A673 (cell line): ENCODE results near the gene ASB8. TPM values are rescaled to one million over a fixed set of nuclear protein-coding genes. Genes with fewer than 3 reads are reported as not detected.

Experiments used
- BruUV-seq: library from RNA; stranded (reverse); fragments of 400-500 nt; replicated peaks from 2 replicates; lab custom pipeline; 2021; lab: Mats Ljungman, UMichigan
- CTCF ChIA-PET: fragments of 300-600 bp; sonication (Branson Sonifier 250); formaldehyde crosslinking; loops from one replicate; lab custom pipeline; 2022; ENCODE audit warnings: antibody characterized with exemption; lab: Charles Lee
- POLR2A ChIA-PET: fragments of 300-600 bp; sonication (Branson Sonifier 250); formaldehyde crosslinking; loops from one replicate; lab custom pipeline; 2022; ENCODE audit warnings: antibody characterized with exemption; ENCODE audit not compliant: low non-redundant PET; lab: Charles Lee
- DNase-seq: peaks from one replicate; pipeline ENCODE4 v3.0.0-alpha.2; 2015; ENCODE audit warnings: low spot score
- H3K27ac ChIP-seq: fragments of 200-600 bp; sonication (generic); 2 replicates; pipeline ENCODE4 v1.5.1; 2016; ENCODE audit warnings: mixed run types, low read depth, mild to moderate bottlenecking, mixed read lengths, antibody characterized with exemption, low read length; ENCODE audit not compliant: poor library complexity, severe bottlenecking
- H3K27me3 ChIP-seq: fragments of 200-600 bp; sonication (generic); replicated peaks from 2 replicates; pipeline ENCODE4 v1.6.1; 2017; ENCODE audit warnings: mixed run types, low read depth, mild to moderate bottlenecking, mixed read lengths, antibody characterized with exemption, low read length; ENCODE audit not compliant: insufficient read depth, poor library complexity
- H3K36me3 ChIP-seq: fragments of 200-600 bp; sonication (generic); 2 replicates; pipeline ENCODE4 v1.6.1; 2016; ENCODE audit warnings: mixed run types, mild to moderate bottlenecking, mixed read lengths, antibody characterized with exemption, low read length; ENCODE audit not compliant: insufficient read depth, poor library complexity, severe bottlenecking
- H3K4me1 ChIP-seq: fragments of 200-600 bp; sonication (generic); 2 replicates; pipeline ENCODE4 v1.6.1; 2017; ENCODE audit warnings: mixed run types, mild to moderate bottlenecking, mixed read lengths, antibody characterized with exemption, low read length; ENCODE audit not compliant: insufficient read depth, poor library complexity, severe bottlenecking
- H3K4me3 ChIP-seq: fragments of 200-600 bp; sonication (generic); 2 replicates; pipeline ENCODE4 v1.5.1; 2016; ENCODE audit warnings: low read depth, mixed run types, mild to moderate bottlenecking, mixed read lengths, low read length; ENCODE audit not compliant: poor library complexity, severe bottlenecking
- H3K9me3 ChIP-seq: fragments of 200-600 bp; sonication (generic); 2 replicates; pipeline ENCODE4 v1.6.1; 2016; ENCODE audit warnings: mixed run types, low read depth, mild to moderate bottlenecking, mixed read lengths, antibody characterized with exemption, low read length; ENCODE audit not compliant: poor library complexity, severe bottlenecking
- CTCF ChIP-seq: fragments of 300-800, 200-600 bp; sonication (generic); conservative IDR thresholded peaks from 2 replicates; pipeline ENCODE4 v1.5.1; 2017; ENCODE audit warnings: low read depth, mild to moderate bottlenecking, antibody characterized with exemption, low read length, moderate library complexity, mixed read lengths
- EZH2 ChIP-seq: fragments of 200-600 bp; sonication (generic); IDR thresholded peaks from 2 replicates; pipeline ENCODE4 v1.6.1; 2017; ENCODE audit warnings: borderline replicate concordance, low read depth, mild to moderate bottlenecking, mixed read lengths, antibody characterized with exemption, low read length; ENCODE audit not compliant: poor library complexity, severe bottlenecking
- intact Hi-C: fragments of 100-400 bp; cut with micrococcal nuclease; formaldehyde crosslinking; loops from one replicate; pipeline ENCODE4 v1.10.0; 2022; ENCODE audit not compliant: unreplicated experiment
- total RNA-seq: library from RNA; stranded (reverse); gene quantifications from 2 replicates; pipeline ENCODE4 v1.2.3, GENCODE V29; 2021

ASB8 gene
- total RNA-seq, 1 experiment from 2014 or later: 23.5 TPM

DNA sequence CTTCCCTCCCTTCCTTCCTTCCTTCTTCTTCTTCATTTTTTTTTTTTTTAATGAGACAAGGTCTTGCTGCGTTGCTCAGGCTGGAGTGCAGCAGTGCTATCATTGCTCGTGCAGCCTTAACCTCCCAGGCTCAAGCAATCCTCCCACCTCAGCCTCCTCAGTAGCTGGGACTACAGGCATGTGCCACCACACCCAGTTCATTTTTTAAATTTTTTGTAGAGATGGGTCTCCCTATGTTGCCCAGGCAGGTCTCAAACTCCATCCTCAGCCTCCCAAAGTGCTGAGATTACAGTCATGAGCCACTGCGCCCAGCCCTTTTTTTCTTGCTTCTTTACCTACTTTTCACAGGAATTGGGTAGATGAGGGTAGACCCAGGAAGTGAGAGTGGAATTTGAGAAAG is 44.2 kb upstream of the ASB8 start:
- DNase-seq: no peak
- TF ChIP-seq EZH2: no peak
- TF ChIP-seq CTCF: no peak
- no peak overlapping the region for H3K4me3 ChIP-seq
- intact Hi-C loops: no loop called here
- H3K4me1 ChIP-seq: peaks cover 4% of the 10 kb centered on the region
- POLR2A ChIA-PET: no interaction called here
- H3K27me3 ChIP-seq: no peaks in the 10 kb centered on the region
- no peak overlapping the region for H3K27ac ChIP-seq
- H3K9me3 ChIP-seq: peaks cover 4% of the 10 kb centered on the region
- no TSS peak for BruUV-seq
- CTCF ChIA-PET: interaction anchor here (0.7 kb wide), 1 partner anchor 297 kb away, joined by 5 read pairs; the partner anchor contains the start of gene VDR
- no peaks in the 10 kb centered on the region for H3K36me3 ChIP-seq

- Histone ChIP-seq H3K27me3 (no peaks in the 10 kb centered on the region), H3K4me1 (peaks cover 4% of the 10 kb centered on the region), H3K36me3 (no peaks in the 10 kb centered on the region), H3K27ac (no peak overlapping the region), H3K9me3 (no peaks in the 10 kb centered on the region), H3K4me3 (no peak overlapping the region)
- no peak for DNase-seq
- intact Hi-C loops: no loop called here
- ChIA-PET POLR2A (no interaction called here), CTCF (interaction anchor here (0.7 kb wide), 1 partner anchor 296 kb away, joined by 5 read pairs; the partner anchor contains the start of gene VDR)
- no TSS peak for BruUV-seq
- no peak for TF ChIP-seq CTCF
These were observed 43.8 kb upstream of the ASB8 start for GRCh38 chr12:48201091-48201490.

GRCh38 chr12:48199774-48200221 is 42.5 kb upstream of the ASB8 start:
- BruUV-seq: no TSS peak
- Histone ChIP-seq H3K36me3 (no peaks in the 10 kb centered on the region), H3K27me3 (no peaks in the 10 kb centered on the region), H3K4me1 (peaks cover 5% of the 10 kb centered on the region), H3K4me3 (no peak overlapping the region), H3K27ac (no peak overlapping the region), H3K9me3 (no peaks in the 10 kb centered on the region)
- intact Hi-C loops: no loop called here
- no peak for TF ChIP-seq EZH2
- no peak for TF ChIP-seq CTCF
- no peak for DNase-seq
- ChIA-PET CTCF (no interaction called here), POLR2A (no interaction called here)
